H9 (cell line): ENCODE measurements around the gene OR11L1. TPM values are rescaled to one million over a fixed set of nuclear protein-coding genes. Genes with fewer than 3 reads are reported as not detected.

Source experiments
- DNase-seq: peaks from one replicate; pipeline ENCODE4 v3.0.0-alpha.2; 2017
- H2AFZ ChIP-seq: one replicate; pipeline ENCODE4 v1.6.1; 2013; ENCODE audit warnings: mild to moderate bottlenecking, low read length, control low read depth, moderate library complexity
- H2AK5ac ChIP-seq: 2 replicates; pipeline ENCODE4 v1.6.1; 2013; ENCODE audit warnings: low read length, control low read depth, mixed read lengths; ENCODE audit not compliant: insufficient read length
- H2BK120ac ChIP-seq: one replicate; pipeline ENCODE4 v1.6.1; 2013; ENCODE audit warnings: low read depth, mild to moderate bottlenecking, low read length, control low read depth, inconsistent platforms; ENCODE audit not compliant: poor library complexity, severe bottlenecking
- H2BK12ac ChIP-seq: 2 replicates; pipeline ENCODE4 v1.6.1; 2013; ENCODE audit warnings: low read length, control low read depth, mixed read lengths, low read depth; ENCODE audit not compliant: insufficient read length
- H2BK15ac ChIP-seq: 2 replicates; pipeline ENCODE4 v1.6.1; 2013; ENCODE audit warnings: low read depth, low read length, control low read depth
- H2BK20ac ChIP-seq: one replicate; pipeline ENCODE4 v1.6.1; 2013; ENCODE audit warnings: low read depth, mild to moderate bottlenecking, low read length, control low read depth, inconsistent platforms; ENCODE audit not compliant: poor library complexity, severe bottlenecking
- H2BK5ac ChIP-seq: 2 replicates; pipeline ENCODE4 v1.6.1; 2013; ENCODE audit warnings: low read length, control low read depth, mixed read lengths; ENCODE audit not compliant: insufficient read length
- H3K14ac ChIP-seq: 2 replicates; pipeline ENCODE4 v1.6.1; 2013; ENCODE audit warnings: low read length, control low read depth; ENCODE audit not compliant: insufficient read depth
- H3K18ac ChIP-seq: 2 replicates; pipeline ENCODE4 v1.6.1; 2013; ENCODE audit warnings: low read depth, mild to moderate bottlenecking, mixed read lengths, low read length, control low read depth; ENCODE audit not compliant: insufficient read length
- H3K23ac ChIP-seq: 2 replicates; pipeline ENCODE4 v1.6.1; 2013; ENCODE audit warnings: low read length, control low read depth, mixed read lengths, low read depth; ENCODE audit not compliant: insufficient read length
- H3K23me2 ChIP-seq: 2 replicates; pipeline ENCODE4 v1.6.1; 2013; ENCODE audit warnings: low read depth, mild to moderate bottlenecking, mixed read lengths, low read length, control low read depth; ENCODE audit not compliant: insufficient read length, poor library complexity, severe bottlenecking
- H3K27ac ChIP-seq: 2 replicates; pipeline ENCODE4 v1.5.1; 2013; ENCODE audit warnings: low read length, control low read depth, mixed read lengths, low read depth; ENCODE audit not compliant: insufficient read length
- H3K27me3 ChIP-seq: 2 replicates; pipeline ENCODE4 v1.6.1; 2013; ENCODE audit warnings: low read length, control low read depth, inconsistent platforms; ENCODE audit not compliant: insufficient read depth
- H3K4ac ChIP-seq: 2 replicates; pipeline ENCODE4 v1.6.1; 2013; ENCODE audit warnings: low read depth, mild to moderate bottlenecking, control low read depth, inconsistent platforms, low read length, moderate library complexity
- H3K4me1 ChIP-seq: 2 replicates; pipeline ENCODE4 v1.6.1; 2013; ENCODE audit warnings: low read length, control low read depth, inconsistent platforms; ENCODE audit not compliant: insufficient read depth
- H3K4me2 ChIP-seq: 2 replicates; pipeline ENCODE4 v1.6.1; 2013; ENCODE audit warnings: low read length, control low read depth, mixed read lengths; ENCODE audit not compliant: insufficient read length, insufficient read depth
- H3K56ac ChIP-seq: 2 replicates; pipeline ENCODE4 v1.6.1; 2013; ENCODE audit warnings: low read depth, mild to moderate bottlenecking, mixed read lengths, low read length, control low read depth; ENCODE audit not compliant: insufficient read length
- H3K79me1 ChIP-seq: 2 replicates; pipeline ENCODE4 v1.6.1; 2013; ENCODE audit warnings: low read depth, mild to moderate bottlenecking, moderate library complexity, low read length, control low read depth, inconsistent platforms; ENCODE audit not compliant: insufficient read depth, poor library complexity, severe bottlenecking
- H3K79me2 ChIP-seq: 2 replicates; pipeline ENCODE4 v1.6.1; 2013; ENCODE audit warnings: low read length, control low read depth, inconsistent platforms; ENCODE audit not compliant: insufficient read depth
- H3K9ac ChIP-seq: 2 replicates; pipeline ENCODE4 v1.6.1; 2013; ENCODE audit warnings: low read length, control low read depth, mixed read lengths; ENCODE audit not compliant: insufficient read length; ENCODE audit errors: extremely low read depth
- H3K9me3 ChIP-seq: one replicate; pipeline ENCODE4 v1.6.1; 2013; ENCODE audit warnings: low read depth, low read length, inconsistent platforms; ENCODE audit not compliant: control insufficient read depth
- H3T11ph ChIP-seq: one replicate; pipeline ENCODE4 v1.6.1; 2013; ENCODE audit warnings: mild to moderate bottlenecking, low read length, control low read depth, inconsistent platforms
- H4K20me1 ChIP-seq: one replicate; pipeline ENCODE4 v1.6.1; 2013; ENCODE audit not compliant: control insufficient read depth, insufficient read length, insufficient read depth
- H4K5ac ChIP-seq: 2 replicates; pipeline ENCODE4 v1.6.1; 2013; ENCODE audit warnings: low read depth, mild to moderate bottlenecking, mixed read lengths, low read length, control low read depth; ENCODE audit not compliant: insufficient read length
- H4K8ac ChIP-seq: replicated peaks from 2 replicates; pipeline ENCODE4 v1.6.1; 2013; ENCODE audit warnings: low read length, control low read depth, mixed read lengths, low read depth; ENCODE audit not compliant: insufficient read length
- H4K91ac ChIP-seq: 2 replicates; pipeline ENCODE4 v1.6.1; 2013; ENCODE audit warnings: low read depth, mild to moderate bottlenecking, moderate library complexity, mixed read lengths, low read length, control low read depth; ENCODE audit not compliant: insufficient read length
- H3K27ac Mint-ChIP-seq, 3 experiments: 2 replicates in 2 of 3; 3 replicates in 1 of 3; pipeline ENCODE4 v1.8.0; 2020 to 2021; ENCODE audit warnings: mixed read lengths in 3 of 3, mild to moderate bottlenecking in 1 of 3, moderate library complexity in 1 of 3
- H3K27me3 Mint-ChIP-seq: 2 replicates; pipeline ENCODE4 v1.8.0; 2021; ENCODE audit warnings: low read depth, mild to moderate bottlenecking, moderate library complexity, mixed read lengths
- H3K36me3 Mint-ChIP-seq, 3 experiments: 2 replicates in 2 of 3; 3 replicates in 1 of 3; pipeline ENCODE4 v1.8.0; 2020 to 2021; ENCODE audit warnings: low read depth in 3 of 3, mixed read lengths in 3 of 3; ENCODE audit not compliant: insufficient read depth in 1 of 3
- H3K4me1 Mint-ChIP-seq, 2 experiments: 2 replicates each; pipeline ENCODE4 v1.8.0; 2020; ENCODE audit warnings: mixed read lengths in 2 of 2
- H3K4me3 Mint-ChIP-seq, 2 experiments: 2 replicates in 1 of 2; 3 replicates in 1 of 2; pipeline ENCODE4 v1.8.0; 2020 to 2021; ENCODE audit warnings: mild to moderate bottlenecking in 2 of 2, mixed read lengths in 2 of 2, moderate library complexity in 1 of 2
- H3K9me3 Mint-ChIP-seq, 2 experiments: 2 replicates in 1 of 2; 3 replicates in 1 of 2; pipeline ENCODE4 v1.8.0; 2020; ENCODE audit warnings: mild to moderate bottlenecking in 2 of 2, mixed read lengths in 2 of 2, moderate library complexity in 1 of 2
- CTCF ChIP-seq: fragments of 200-600 bp; sonication (generic); conservative IDR thresholded peaks from 3 replicates; pipeline ENCODE4 v1.8.0; 2021; ENCODE audit warnings: antibody characterized with exemption, mild to moderate bottlenecking
- WGBS: extraction: QIAGEN DNeasy Blood & Tissue Kit; methylation state at CpG from one replicate; pipeline ENCODE4 v1.1.7; 2013; ENCODE audit warnings: missing lambda C conversion rate, low lambda C conversion rate, mixed read lengths; ENCODE audit not compliant: insufficient read length; ENCODE audit errors: extremely low coverage; 5-methylcytosine and 5-hydroxymethylcytosine counted together
- total RNA-seq: library from RNA; stranded (reverse); gene quantifications from 2 replicates; pipeline ENCODE4 v1.2.1, GENCODE V29; 2021

OR11L1 gene
- total RNA-seq, 1 experiment from 2014 or later = not detected

DNA sequence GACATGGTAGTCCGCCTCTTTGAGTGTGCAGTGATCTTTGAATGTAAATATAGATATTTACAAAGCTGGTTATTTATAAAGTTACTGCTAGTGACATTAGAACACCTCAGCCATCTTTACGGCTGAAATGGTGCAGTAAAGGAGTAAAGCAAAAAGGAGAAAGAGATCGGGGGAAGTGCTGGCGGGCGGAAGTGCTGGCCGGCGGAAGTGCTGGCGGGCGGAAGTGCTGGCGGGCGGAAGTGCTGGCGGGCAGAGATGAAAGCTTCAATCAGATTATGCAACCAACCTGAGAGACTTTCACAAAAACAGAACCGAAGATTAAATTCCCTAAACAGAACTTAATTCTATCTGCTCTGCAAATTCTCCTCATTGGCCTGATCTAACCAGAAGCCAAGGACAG, 16.3 kb downstream of the OR11L1 start:
- Histone ChIP-seq H2BK5ac (no peak overlapping the region), H3K27ac (no peak overlapping the region), H3K4me1 (no peaks in the 10 kb centered on the region), H4K91ac (no peak overlapping the region), H3K9ac (no peak overlapping the region), H3K56ac (no peak overlapping the region), H4K8ac (no peak overlapping the region), H3K4me2 (no peak overlapping the region), H2BK120ac (no peak overlapping the region), H2BK15ac (no peak overlapping the region), H3K23me2 (no peaks in the 10 kb centered on the region), H3T11ph (no peak overlapping the region), H3K79me2 (no peaks in the 10 kb centered on the region), H3K4ac (no peak overlapping the region), H2BK12ac (no peak overlapping the region), H3K9me3 (peaks cover 20% of the 10 kb centered on the region), H4K20me1 (no peaks in the 10 kb centered on the region), H3K14ac (no peak overlapping the region), H2AFZ (no peak overlapping the region), H2AK5ac (no peak overlapping the region), H3K79me1 (no peaks in the 10 kb centered on the region), H3K18ac (no peak overlapping the region), H3K27me3 (no peaks in the 10 kb centered on the region), H2BK20ac (no peak overlapping the region), H4K5ac (no peak overlapping the region), H3K23ac (no peak overlapping the region)
- Mint-ChIP-seq H3K4me3 (no peak overlapping the region), H3K27me3 (no peaks in the 10 kb centered on the region), H3K4me1 (peaks cover 11 to 19% of the 10 kb centered on the region in 2 experiments), H3K36me3 (peaks cover 0 to 2% (median 0%) of the 10 kb centered on the region in 3 experiments; a peak in 2 of 7 replicates), H3K9me3 (peaks cover 23 to 40% of the 10 kb centered on the region in 2 experiments), H3K27ac (no peak overlapping the region)
- no peak for TF ChIP-seq CTCF
- no peak for DNase-seq
- no CpG with 5 or more reads among the region's 13 CpGs for WGBS
